Mucosa of gallbladder (tissue), 1 donor: ENCODE data around the gene OXLD1. TPM values are rescaled to one million over a fixed set of nuclear protein-coding genes. Genes with fewer than 3 reads are reported as not detected.

Experiments
- DNase-seq: peaks from one replicate; pipeline ENCODE4 v3.0.0-alpha.2; 2020; ENCODE audit warnings: low spot score
- total RNA-seq: library from RNA; stranded (reverse); gene quantifications from one replicate; pipeline ENCODE4 v1.2.1, GENCODE V29; 2021
- donor health status: DM: no; HTN: no; CAD: no.

OXLD1 gene
- 38.4 TPM for total RNA-seq

DNA sequence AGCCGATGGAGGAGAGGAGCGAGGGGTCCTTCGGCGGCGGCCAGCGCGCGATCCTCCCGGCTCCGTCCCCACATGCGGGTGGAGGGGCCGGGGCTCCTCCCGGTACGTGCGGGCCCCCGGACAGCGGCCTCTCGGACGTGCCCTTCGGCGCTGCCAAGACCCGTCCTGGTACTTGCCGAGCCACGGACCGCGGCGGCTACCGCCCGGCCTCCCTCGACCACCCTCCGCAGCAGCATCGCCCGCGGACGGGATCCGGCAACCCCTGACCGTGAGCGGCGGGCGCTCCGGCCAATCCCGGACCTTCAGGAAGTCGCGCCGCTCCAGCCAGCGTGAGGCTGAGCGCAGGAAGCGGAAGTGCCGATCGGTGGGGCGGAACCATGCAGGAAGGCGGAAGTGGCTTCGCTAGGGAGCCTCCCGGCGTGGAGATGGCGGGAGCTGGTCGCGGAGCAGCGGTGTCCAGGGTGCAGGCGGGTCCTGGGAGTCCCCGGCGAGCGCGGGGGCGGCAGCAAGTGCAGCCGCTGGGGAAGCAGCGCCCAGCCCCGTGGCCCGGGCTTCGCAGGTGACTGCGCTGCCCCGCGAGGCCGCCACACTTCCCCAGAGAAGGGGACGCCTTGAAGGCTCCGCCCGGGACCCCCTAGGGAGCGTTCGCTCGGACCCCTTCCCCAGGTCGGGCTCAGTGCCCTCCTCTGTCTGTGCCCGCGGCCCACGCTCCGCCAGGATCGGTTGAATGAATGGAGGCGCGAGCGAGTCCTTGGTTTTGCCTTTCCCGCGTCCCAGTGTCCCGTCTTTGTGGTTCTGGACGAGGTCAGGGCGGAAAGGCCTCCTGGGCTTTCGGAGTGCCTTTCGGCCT, at the start of gene OXLD1, which contains the start of gene CCDC137:
OXLD1 (minus strand) TSS at position 264 of the 850 bp plus-strand sequence; CDS start at position 236, 28 bp downstream.
CCDC137 (plus strand) TSS at position 396 of the 850 bp plus-strand sequence; CDS start at position 426, 30 bp downstream.
- DNase-seq: peak; percentile 96

- DNase-seq: no peak
Measured at GRCh38 chr17:81715107-81715871, 48.9 kb upstream of the OXLD1 start.

GRCh38 chr17:81714412-81715106, 48.2 kb upstream of the OXLD1 start:
- no peak for DNase-seq

GRCh38 chr17:81713556-81714411, 47.4 kb upstream of the OXLD1 start:
- no peak for DNase-seq

DNA sequence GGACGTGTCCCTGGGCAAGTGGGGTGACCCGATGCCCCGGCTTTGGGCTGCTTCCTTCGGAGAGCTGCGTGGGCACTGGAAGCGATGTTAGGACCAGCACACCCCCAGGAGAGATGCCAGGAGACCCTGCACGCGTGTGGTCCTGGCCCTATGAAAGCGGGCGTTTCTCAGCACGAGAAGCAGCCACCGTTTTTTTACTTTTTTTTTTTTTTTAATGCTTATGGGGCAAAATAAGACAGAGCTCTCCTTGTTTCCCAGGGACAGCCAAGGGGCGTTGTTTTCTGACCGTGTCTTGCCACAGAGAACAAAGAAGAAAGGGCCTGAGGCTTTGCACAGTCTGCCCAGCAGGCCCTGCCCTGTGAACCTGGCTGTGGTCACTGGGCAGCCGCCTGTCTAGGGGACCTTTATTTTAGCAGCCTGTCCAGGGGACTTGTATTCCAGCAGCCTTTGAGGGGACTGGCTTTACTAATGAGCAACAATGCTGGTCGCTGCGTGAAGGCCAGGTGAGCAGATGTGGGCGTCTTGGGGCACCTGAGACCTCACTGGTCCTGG, 46.7 kb upstream of the OXLD1 start:
- no peak for DNase-seq

DNA sequence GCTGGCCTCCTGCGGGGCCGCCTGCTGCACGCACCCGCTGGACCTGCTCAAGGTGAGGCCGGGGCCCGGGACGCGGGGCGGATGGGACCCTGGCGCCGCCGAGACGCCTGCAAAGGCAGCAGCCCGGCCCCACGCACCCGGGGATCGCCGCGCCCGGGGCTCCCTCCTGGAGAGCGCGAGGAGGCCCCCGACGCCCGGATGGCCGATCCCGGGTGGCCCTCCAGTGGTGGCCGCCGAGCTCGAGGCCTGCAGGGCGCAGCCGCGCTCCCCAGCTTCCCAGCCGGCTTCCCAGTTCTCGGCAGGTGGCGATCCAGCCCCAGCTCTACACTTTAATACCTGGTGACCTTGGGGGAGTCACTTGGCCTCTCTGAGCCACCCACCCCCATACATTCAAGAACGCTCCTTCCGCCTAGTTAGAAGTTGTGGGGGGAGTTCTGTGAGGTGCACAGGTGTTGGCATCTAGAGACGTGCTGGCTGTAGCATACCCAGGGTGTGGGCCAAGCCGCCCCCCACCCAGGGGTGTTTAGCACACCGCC, 46.1 kb upstream of the OXLD1 start:
- DNase-seq: no peak

DNA sequence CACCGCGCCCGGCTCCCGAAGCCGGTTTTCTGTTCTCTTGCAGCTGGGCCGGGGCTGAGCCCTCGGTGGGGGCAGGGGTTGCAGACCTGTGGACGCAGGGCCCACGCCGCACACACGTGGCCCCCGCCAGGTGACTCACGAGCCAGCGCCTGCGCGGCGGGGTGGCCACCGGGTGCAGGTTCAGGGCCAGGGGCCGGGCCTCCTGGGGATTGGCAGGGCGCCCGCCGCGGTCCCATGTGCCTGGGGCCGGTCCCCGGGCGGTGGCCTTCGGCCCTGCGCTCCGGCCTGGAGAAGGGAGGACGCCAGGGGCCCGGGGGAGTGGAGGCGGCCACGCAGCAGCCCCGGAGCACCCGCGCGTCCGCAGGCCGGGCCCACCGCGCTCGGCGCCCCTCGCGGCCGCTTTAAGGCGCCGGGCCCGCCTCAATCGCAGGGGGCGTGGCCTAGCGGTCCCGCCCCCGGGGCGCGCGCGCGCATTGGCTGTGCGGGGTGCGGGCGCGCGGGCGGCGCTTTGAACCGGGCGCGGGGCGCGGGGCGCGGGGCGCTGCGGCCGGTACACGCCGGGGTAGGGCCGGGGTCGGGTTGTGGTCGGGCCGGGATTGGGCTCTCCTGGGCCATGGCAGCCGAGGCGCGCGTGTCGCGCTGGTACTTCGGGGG, 45.5 kb upstream of the OXLD1 start, which contains the start of gene SLC25A10:
SLC25A10 (plus strand) TSS at position 471 of the 654 bp plus-strand sequence; CDS start at position 614, 143 bp downstream.
- DNase-seq: peak; percentile 77

GRCh38 chr17:81710514-81711308, 44.3 kb upstream of the OXLD1 start:
- DNase-seq: no peak

DNA sequence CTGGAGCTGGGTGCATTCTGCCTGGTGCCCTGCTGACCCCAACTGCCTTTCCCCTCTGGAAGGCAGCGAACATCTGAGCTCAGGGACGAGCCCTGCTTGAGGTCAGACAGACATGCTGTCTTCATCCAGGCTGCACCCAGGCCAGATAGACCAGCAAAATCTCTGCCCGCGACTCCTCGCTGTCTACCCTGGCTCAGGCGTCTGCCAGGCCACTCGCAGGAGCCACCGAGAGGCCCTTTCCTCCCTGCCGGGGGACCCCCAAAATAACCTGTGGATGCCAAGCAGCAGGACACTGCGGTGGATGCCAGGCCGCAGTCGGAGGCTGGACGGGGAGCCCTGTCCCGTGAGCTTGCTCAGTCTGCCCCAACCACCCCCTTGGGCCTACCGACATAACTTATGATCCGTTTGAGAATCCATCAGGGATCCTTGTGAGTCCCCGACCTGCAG, 42.4 kb upstream of the OXLD1 start:
- DNase-seq: no peak

- no peak for DNase-seq
Measured at GRCh38 chr17:81707725-81708646, 41.6 kb upstream of the OXLD1 start.

- no peak for DNase-seq
Measured at GRCh38 chr17:81706757-81707624, 40.6 kb upstream of the OXLD1 start.

DNA sequence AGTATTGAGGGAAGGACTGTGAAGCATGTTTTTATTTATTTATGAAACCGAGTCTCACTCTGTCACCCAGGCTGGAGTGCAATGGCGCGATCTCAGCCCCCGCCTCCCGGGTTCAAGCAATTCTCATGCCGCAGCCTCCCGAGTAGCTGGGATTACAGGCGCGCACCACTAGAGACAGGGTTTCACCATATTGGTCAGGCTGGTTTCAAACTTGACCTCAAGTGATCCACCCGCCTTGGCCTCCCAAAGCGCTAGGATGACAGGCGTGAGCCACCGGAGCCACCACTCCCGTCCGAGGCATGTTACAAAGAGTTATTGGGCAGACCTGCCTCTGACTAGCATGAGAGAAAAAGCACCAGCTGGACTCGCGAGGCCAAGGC, 39.8 kb upstream of the OXLD1 start:
- DNase-seq: no peak

- DNase-seq: no peak
Measured at GRCh38 chr17:81705518-81706231, 39.3 kb upstream of the OXLD1 start.

GRCh38 chr17:81703747-81704654, 37.6 kb upstream of the OXLD1 start:
- no peak for DNase-seq
